ENCODE data around the gene TMEM266. TPM values are rescaled to one million over a fixed set of nuclear protein-coding genes. Genes with fewer than 3 reads are reported as not detected.
A peak's percentile ranks its signal among the peaks of the same experiment; 100 is the strongest.

TMEM266 gene
- total and polyA plus RNA-seq, 7 donors = 0.27 to 1.1 TPM; not detected in 5

- intact Hi-C loops (cut with DNase I) = no loop called here
- no peak overlapping the region for H3K27ac ChIP-seq
- no peaks in the 10 kb centered on the region for H3K36me3 ChIP-seq
- peaks cover 0 to 18% (median 0%) of the 10 kb centered on the region in 3 donors for H3K27me3 ChIP-seq
- H3K4me1 ChIP-seq = peaks cover 0 to 3% (median under 1%) of the 10 kb centered on the region in 4 donors
- H3K9me3 ChIP-seq = no peaks in the 10 kb centered on the region
- no peak for DNase-seq
- TF ChIP-seq, protein P1, sequence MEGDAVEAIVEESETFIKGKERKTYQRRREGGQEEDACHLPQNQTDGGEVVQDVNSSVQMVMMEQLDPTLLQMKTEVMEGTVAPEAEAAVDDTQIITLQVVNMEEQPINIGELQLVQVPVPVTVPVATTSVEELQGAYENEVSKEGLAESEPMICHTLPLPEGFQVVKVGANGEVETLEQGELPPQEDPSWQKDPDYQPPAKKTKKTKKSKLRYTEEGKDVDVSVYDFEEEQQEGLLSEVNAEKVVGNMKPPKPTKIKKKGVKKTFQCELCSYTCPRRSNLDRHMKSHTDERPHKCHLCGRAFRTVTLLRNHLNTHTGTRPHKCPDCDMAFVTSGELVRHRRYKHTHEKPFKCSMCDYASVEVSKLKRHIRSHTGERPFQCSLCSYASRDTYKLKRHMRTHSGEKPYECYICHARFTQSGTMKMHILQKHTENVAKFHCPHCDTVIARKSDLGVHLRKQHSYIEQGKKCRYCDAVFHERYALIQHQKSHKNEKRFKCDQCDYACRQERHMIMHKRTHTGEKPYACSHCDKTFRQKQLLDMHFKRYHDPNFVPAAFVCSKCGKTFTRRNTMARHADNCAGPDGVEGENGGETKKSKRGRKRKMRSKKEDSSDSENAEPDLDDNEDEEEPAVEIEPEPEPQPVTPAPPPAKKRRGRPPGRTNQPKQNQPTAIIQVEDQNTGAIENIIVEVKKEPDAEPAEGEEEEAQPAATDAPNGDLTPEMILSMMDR (IDR thresholded peaks at IDR 0.05) = no peak
- TF ChIP-seq POLR2A (IDR thresholded peaks at IDR 0.05) = no peak
- TF ChIP-seq EP300 (IDR thresholded peaks at IDR 0.05) = no peak
- TF ChIP-seq POLR2AphosphoS5 (IDR thresholded peaks at IDR 0.05) = no peak
- WGBS, 2 donors = 91 to 96% methylated on average over 1 of the region's 1 CpG
- H3K4me3 ChIP-seq = no peak overlapping the region
Measured at GRCh38 chr15:76134537-76134936, 74.8 kb downstream of the TMEM266 start.

GRCh38 chr15:76135516-76135915 lies 75.7 kb downstream of the TMEM266 start:
- Histone ChIP-seq H3K27me3 (peaks cover 0 to 11% (median 4%) of the 10 kb centered on the region in 3 donors), H3K36me3 (no peaks in the 10 kb centered on the region), H3K27ac (no peak overlapping the region), H3K4me1 (peaks cover 0 to 8% (median 2%) of the 10 kb centered on the region in 4 donors), H3K9me3 (no peaks in the 10 kb centered on the region), H3K4me3 (no peak overlapping the region)
- TF ChIP-seq POLR2AphosphoS5 (IDR thresholded peaks at IDR 0.05) (no peak), EP300 (IDR thresholded peaks at IDR 0.05) (no peak), POLR2A (IDR thresholded peaks at IDR 0.05) (no peak)
- TF ChIP-seq, protein P1 (IDR thresholded peaks at IDR 0.05) = no peak
- WGBS, 2 donors = 83 to 84% methylated on average over 2 of the region's 2 CpGs
- no peak for DNase-seq
- intact Hi-C loops (cut with DNase I) = no loop called here

DNA sequence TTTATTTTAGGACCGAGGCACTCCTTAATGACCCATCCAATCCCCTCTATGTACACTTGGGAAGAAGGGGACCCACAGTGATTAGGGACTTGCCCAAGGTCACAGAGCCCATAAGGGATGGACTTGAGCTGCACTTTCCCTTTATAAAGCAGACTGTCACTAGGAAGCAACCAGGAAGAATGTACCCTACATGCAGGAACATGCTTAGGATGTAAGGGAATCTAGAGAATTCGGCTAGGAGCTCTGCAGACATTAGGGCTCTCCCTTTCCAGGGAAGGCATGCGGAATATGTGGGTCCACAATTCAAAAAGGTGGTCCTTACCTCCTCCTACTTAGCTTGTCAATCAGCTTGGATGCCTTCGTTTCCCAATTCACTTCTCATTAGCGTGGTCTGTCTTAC lies 78.7 kb downstream of the TMEM266 start:
- WGBS, 2 donors = 76 to 77% methylated on average over 5 of the region's 5 CpGs
- no peak for DNase-seq
- Histone ChIP-seq H3K9me3 (no peaks in the 10 kb centered on the region), H3K27me3 (peaks cover 0 to 4% (median 0%) of the 10 kb centered on the region in 3 donors), H3K4me1 (peaks cover 0 to 8% (median 2%) of the 10 kb centered on the region in 4 donors), H3K4me3 (no peak overlapping the region), H3K36me3 (no peaks in the 10 kb centered on the region), H3K27ac (no peak overlapping the region)
- TF ChIP-seq POLR2AphosphoS5 (IDR thresholded peaks at IDR 0.05) = no peak
- no peak for TF ChIP-seq POLR2A (IDR thresholded peaks at IDR 0.05)
- TF ChIP-seq, protein P1 (IDR thresholded peaks at IDR 0.05) = no peak
- TF ChIP-seq EP300 (IDR thresholded peaks at IDR 0.05) = no peak
- intact Hi-C loops (cut with DNase I) = no loop called here

DNA sequence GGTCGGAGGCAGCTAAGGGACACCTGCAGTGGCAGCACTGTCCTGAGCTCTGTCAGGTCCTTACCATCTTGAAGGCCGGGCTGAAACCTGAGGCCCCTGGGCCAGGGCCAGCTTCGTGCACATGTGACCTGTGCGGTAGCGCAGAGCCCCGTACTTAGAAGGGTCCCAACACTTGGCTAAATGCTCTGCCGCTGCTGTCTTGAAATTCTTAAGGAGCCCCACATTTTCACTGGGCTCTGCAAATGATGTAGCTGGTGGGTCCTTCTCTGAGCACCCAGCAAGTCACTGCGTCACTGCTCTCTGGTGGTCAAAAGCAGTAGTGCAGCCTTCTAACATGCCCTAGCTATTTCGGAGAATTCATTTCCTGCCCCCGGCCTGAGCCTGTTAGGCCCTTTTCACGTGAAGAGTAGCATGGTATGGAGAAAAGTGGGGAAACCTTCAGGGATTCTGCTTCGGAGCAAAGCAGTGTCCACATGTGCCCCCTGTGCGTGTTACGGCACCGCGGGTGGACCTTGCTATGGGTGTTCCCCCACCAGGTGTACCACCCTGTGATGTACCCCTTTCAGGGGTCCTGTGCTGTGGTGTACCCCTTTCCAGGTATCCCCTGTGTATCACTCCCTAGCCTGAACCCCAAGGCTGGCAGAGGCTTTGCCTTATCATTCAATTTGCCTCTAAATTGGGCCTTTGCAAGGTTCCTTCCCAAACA lies 79.7 kb downstream of the TMEM266 start:
- H3K9me3 ChIP-seq = no peaks in the 10 kb centered on the region
- H3K4me1 ChIP-seq = peaks cover 0 to 8% (median 2%) of the 10 kb centered on the region in 4 donors
- DNase-seq = no peak
- TF ChIP-seq POLR2A (IDR thresholded peaks at IDR 0.05) (no peak), POLR2AphosphoS5 (IDR thresholded peaks at IDR 0.05) (no peak), EP300 (IDR thresholded peaks at IDR 0.05) (no peak)
- TF ChIP-seq, protein P1 (IDR thresholded peaks at IDR 0.05) = peak; percentile 38 to 88 (median 83)
- 28 to 31% methylated on average over 16 of the region's 16 CpGs for WGBS, 2 donors
- no peak overlapping the region for H3K27ac ChIP-seq
- intact Hi-C loops (cut with DNase I) = loop anchor here (1.0 kb wide), 1 partner anchor 82 kb away; no protein-coding TSS in a partner anchor
- no peaks in the 10 kb centered on the region for H3K36me3 ChIP-seq
- H3K27me3 ChIP-seq = peaks cover 0 to 4% (median 0%) of the 10 kb centered on the region in 3 donors
- no peak overlapping the region for H3K4me3 ChIP-seq

All from sigmoid colon (tissue), 7 donors.